Measurements from ENCODE around the gene DCLRE1A. TPM values are rescaled to one million over a fixed set of nuclear protein-coding genes. Genes with fewer than 3 reads are reported as not detected.

Gene DCLRE1A
- total RNA-seq, 1 experiment from 2014 or later, result 7.7 TPM

DNA sequence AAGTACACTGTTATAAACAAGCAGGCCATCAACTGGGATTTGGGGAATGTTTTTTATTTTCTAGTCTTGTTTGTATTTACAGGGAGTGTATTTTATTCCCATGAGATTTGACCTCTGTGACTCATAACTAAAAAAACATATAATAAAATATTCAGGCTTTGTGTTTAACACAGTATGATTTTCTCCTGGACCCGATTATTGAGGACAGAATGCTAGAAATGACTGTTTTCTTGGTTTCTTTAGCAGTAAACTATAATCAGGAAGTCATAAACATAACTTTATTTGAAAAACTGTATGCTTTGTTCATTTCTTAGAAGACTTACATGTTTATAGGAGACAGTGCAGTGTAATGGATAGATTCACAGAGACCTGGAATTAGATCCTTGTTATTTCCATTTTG lies 2.7 kb upstream of the DCLRE1A start:
- Histone ChIP-seq H3K4me2 (peak overlapping the region; percentile 87), H3K9me3 (ENCODE audit: insufficient read depth, low read depth) (no peaks in the 10 kb centered on the region), H3K27ac (peak overlapping the region; percentile 26; the same call in 1 of the 2 replicates), H3K4me1 (replicated peaks; ENCODE audit: insufficient read depth) (peaks cover 27% of the 10 kb centered on the region), H3K9me2 (ENCODE audit: insufficient read depth) (no peaks in the 10 kb centered on the region), H4K20me1 (ENCODE audit: insufficient read depth) (no peaks in the 10 kb centered on the region; the same call in 1 of the 2 replicates), H3K4me3 (peak overlapping the region; percentile 84; the same call in 1 of the 2 replicates), H3F3A (ENCODE audit: insufficient read depth, low read depth) (no peaks in the 10 kb centered on the region), H3K79me2 (ENCODE audit: low read depth) (peaks cover 42% of the 10 kb centered on the region), H2AFZ (no peak overlapping the region), H3K27me3 (ENCODE audit: insufficient read depth, low read depth) (no peaks in the 10 kb centered on the region), H3K36me3 (ENCODE audit: low read depth) (peaks cover 9% of the 10 kb centered on the region)
- CTCF ChIA-PET, result no interaction called here
- TF ChIP-seq, protein P1, sequence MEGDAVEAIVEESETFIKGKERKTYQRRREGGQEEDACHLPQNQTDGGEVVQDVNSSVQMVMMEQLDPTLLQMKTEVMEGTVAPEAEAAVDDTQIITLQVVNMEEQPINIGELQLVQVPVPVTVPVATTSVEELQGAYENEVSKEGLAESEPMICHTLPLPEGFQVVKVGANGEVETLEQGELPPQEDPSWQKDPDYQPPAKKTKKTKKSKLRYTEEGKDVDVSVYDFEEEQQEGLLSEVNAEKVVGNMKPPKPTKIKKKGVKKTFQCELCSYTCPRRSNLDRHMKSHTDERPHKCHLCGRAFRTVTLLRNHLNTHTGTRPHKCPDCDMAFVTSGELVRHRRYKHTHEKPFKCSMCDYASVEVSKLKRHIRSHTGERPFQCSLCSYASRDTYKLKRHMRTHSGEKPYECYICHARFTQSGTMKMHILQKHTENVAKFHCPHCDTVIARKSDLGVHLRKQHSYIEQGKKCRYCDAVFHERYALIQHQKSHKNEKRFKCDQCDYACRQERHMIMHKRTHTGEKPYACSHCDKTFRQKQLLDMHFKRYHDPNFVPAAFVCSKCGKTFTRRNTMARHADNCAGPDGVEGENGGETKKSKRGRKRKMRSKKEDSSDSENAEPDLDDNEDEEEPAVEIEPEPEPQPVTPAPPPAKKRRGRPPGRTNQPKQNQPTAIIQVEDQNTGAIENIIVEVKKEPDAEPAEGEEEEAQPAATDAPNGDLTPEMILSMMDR (conservative IDR thresholded peaks at IDR 0.05), result no peak
- no peak for TF ChIP-seq EZH2 (IDR thresholded peaks at IDR 0.05; ENCODE audit: low read depth)
- no peak for DNase-seq
- no TSS peak for BruUV-seq (replicated peaks)
- intact Hi-C loops (cut with micrococcal nuclease; ENCODE audit: unreplicated experiment), result loop anchor here (10.0 kb wide), 1 partner anchor 152 kb away; no protein-coding TSS in a partner anchor
- POLR2A ChIA-PET (ENCODE audit: unreplicated experiment), result interaction anchor here (0.6 kb wide), 1 partner anchor 232 kb away, joined by 4 read pairs; no protein-coding TSS in a partner anchor

GRCh38 chr10:113854761-113855588 lies 1.1 kb upstream of the DCLRE1A start:
- no peaks in the 10 kb centered on the region; the same call in 1 of the 2 replicates for H3K36me3 ChIP-seq (ENCODE audit: low read depth)

DNA sequence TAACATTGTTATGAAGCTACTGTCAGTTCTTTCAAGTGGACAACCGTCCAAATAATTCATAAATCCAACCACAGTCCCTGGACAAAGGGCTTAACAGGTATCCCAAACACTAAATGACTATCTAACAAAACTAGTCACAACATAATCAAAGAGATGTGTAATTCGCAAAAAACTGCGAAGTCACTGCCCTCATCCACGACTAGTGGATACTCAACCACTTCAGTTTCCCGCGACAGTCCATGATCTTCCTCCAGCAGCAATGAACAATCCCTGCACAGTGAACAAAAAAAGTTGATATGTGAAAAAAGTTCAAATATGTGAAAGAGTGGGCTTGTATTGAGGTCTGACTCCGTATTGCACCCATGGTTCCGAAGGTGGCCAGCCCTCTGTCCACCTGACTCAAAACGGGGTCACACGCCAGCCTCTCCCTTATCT lies 287 bp downstream of the DCLRE1A start:
- Histone ChIP-seq H3K4me2 (peak overlapping the region; percentile 87), H3K36me3 (ENCODE audit: low read depth) (no peaks in the 10 kb centered on the region; the same call in 1 of the 2 replicates), H3K27me3 (ENCODE audit: insufficient read depth, low read depth) (no peaks in the 10 kb centered on the region), H3K4me1 (replicated peaks; ENCODE audit: insufficient read depth) (peaks cover 28% of the 10 kb centered on the region), H3K27ac (peak overlapping the region; percentile 65), H3K9me3 (ENCODE audit: insufficient read depth, low read depth) (no peaks in the 10 kb centered on the region), H3K9me2 (ENCODE audit: insufficient read depth) (no peaks in the 10 kb centered on the region), H3K4me3 (peak overlapping the region; percentile 84), H4K20me1 (ENCODE audit: insufficient read depth) (no peaks in the 10 kb centered on the region; the same call in 1 of the 2 replicates), H3K79me2 (ENCODE audit: low read depth) (peaks cover 40% of the 10 kb centered on the region), H3F3A (ENCODE audit: insufficient read depth, low read depth) (no peaks in the 10 kb centered on the region), H2AFZ (peak overlapping the region; percentile 97)
- no peak for TF ChIP-seq EZH2 (IDR thresholded peaks at IDR 0.05; ENCODE audit: low read depth)
- TF ChIP-seq, protein P1 (conservative IDR thresholded peaks at IDR 0.05), result no peak
- intact Hi-C loops (cut with micrococcal nuclease; ENCODE audit: unreplicated experiment), result loop anchor here (5.0 to 10.0 kb wide), 2 partner anchors 149 to 249 kb away; no protein-coding TSS in a partner anchor
- BruUV-seq (replicated peaks), result TSS peak; percentile 57
- DNase-seq, result no peak
- ChIA-PET CTCF (no interaction called here), POLR2A (ENCODE audit: unreplicated experiment) (interaction anchor here (0.7 kb wide), 2 partner anchors 24 to 91 kb away, joined by 3 to 11 read pairs; no protein-coding TSS in a partner anchor)

More at GRCh38 chr10:113854761-113855588, 1.1 kb upstream of the DCLRE1A start:
- H3K4me2 ChIP-seq, result peak overlapping the region; percentile 87
- H2AFZ ChIP-seq, result peak overlapping the region; percentile 97
- H3K79me2 ChIP-seq (ENCODE audit: low read depth), result peaks cover 42% of the 10 kb centered on the region
- no peaks in the 10 kb centered on the region; the same call in 1 of the 2 replicates for H4K20me1 ChIP-seq (ENCODE audit: insufficient read depth)
- H3K4me3 ChIP-seq, result peak overlapping the region; percentile 84
- peak overlapping the region; percentile 65 for H3K27ac ChIP-seq
- no peaks in the 10 kb centered on the region for H3K9me3 ChIP-seq (ENCODE audit: insufficient read depth, low read depth)
- POLR2A ChIA-PET (ENCODE audit: unreplicated experiment), result no interaction called here
- intact Hi-C loops (cut with micrococcal nuclease; ENCODE audit: unreplicated experiment), result loop anchor here (5.0 to 10.0 kb wide), 2 partner anchors 150 to 247 kb away; no protein-coding TSS in a partner anchor
- no peaks in the 10 kb centered on the region for H3K9me2 ChIP-seq (ENCODE audit: insufficient read depth)
- BruUV-seq (replicated peaks), result no TSS peak
- no peak for TF ChIP-seq EZH2 (IDR thresholded peaks at IDR 0.05; ENCODE audit: low read depth)
- TF ChIP-seq, protein P1 (conservative IDR thresholded peaks at IDR 0.05), result no peak
- peaks cover 28% of the 10 kb centered on the region for H3K4me1 ChIP-seq (replicated peaks; ENCODE audit: insufficient read depth)
- CTCF ChIA-PET, result no interaction called here
- no peaks in the 10 kb centered on the region for H3F3A ChIP-seq (ENCODE audit: insufficient read depth, low read depth)
- peak in 1 of 2 experiments; percentile 37 for DNase-seq
- no peaks in the 10 kb centered on the region for H3K27me3 ChIP-seq (ENCODE audit: insufficient read depth, low read depth)

Measured in PC-9 (cell line).